Measurements from ENCODE around the gene SCGB1C2.
"Not testable (repeated sequence)": the region's sequence is repeated elsewhere in the genome, so short reads cannot be mapped to it uniquely, and the experiment has no call there.

- TF ChIP-seq, protein P1, sequence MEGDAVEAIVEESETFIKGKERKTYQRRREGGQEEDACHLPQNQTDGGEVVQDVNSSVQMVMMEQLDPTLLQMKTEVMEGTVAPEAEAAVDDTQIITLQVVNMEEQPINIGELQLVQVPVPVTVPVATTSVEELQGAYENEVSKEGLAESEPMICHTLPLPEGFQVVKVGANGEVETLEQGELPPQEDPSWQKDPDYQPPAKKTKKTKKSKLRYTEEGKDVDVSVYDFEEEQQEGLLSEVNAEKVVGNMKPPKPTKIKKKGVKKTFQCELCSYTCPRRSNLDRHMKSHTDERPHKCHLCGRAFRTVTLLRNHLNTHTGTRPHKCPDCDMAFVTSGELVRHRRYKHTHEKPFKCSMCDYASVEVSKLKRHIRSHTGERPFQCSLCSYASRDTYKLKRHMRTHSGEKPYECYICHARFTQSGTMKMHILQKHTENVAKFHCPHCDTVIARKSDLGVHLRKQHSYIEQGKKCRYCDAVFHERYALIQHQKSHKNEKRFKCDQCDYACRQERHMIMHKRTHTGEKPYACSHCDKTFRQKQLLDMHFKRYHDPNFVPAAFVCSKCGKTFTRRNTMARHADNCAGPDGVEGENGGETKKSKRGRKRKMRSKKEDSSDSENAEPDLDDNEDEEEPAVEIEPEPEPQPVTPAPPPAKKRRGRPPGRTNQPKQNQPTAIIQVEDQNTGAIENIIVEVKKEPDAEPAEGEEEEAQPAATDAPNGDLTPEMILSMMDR (conservative IDR thresholded peaks at IDR 0.05; ENCODE audit: low read length) = not testable (repeated sequence)
- TF ChIP-seq EZH2phosphoT487 (IDR thresholded peaks at IDR 0.05; ENCODE audit: borderline replicate concordance) = not testable (repeated sequence)
Measured at GRCh38 chr17:139401-140205, 2.2 kb downstream of the SCGB1C2 start.

Measured in Loucy (cell line).